Measurements from ENCODE around the gene PLPP4.

DNA sequence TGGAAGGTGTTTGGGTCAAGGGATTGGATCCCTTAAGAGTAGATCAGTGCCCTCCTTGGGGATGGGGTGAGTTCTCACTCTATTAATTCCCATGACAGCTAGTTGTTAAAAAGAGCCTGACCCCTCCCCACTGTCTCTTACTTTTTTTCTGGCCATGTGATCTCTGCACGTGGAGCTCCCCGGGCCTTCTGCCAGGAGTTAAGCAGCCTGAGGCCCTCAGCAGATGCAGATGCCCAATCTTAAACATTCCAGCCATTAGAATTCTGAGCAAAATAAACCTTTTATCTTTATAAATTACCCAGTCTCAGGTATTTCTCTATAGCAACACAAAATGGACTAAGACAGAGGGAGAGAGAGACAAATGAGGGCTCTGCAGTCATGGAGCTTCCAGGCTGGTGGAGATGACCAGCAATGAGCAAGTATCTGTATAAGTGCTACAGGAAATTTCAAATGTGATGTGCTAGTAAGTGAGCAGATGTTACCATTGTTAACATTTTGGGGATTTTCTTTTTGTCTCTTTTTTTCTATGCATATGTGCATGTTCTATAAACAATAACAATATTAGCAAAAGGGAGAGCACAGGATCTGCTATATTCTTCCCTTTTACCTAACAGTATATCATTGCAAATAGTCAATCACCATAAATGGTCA lies 26.7 kb downstream of the PLPP4 start:
- TF ChIP-seq, protein P1, sequence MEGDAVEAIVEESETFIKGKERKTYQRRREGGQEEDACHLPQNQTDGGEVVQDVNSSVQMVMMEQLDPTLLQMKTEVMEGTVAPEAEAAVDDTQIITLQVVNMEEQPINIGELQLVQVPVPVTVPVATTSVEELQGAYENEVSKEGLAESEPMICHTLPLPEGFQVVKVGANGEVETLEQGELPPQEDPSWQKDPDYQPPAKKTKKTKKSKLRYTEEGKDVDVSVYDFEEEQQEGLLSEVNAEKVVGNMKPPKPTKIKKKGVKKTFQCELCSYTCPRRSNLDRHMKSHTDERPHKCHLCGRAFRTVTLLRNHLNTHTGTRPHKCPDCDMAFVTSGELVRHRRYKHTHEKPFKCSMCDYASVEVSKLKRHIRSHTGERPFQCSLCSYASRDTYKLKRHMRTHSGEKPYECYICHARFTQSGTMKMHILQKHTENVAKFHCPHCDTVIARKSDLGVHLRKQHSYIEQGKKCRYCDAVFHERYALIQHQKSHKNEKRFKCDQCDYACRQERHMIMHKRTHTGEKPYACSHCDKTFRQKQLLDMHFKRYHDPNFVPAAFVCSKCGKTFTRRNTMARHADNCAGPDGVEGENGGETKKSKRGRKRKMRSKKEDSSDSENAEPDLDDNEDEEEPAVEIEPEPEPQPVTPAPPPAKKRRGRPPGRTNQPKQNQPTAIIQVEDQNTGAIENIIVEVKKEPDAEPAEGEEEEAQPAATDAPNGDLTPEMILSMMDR (IDR thresholded peaks at IDR 0.05 in 2 of 3, conservative IDR thresholded peaks at IDR 0.05 in 1 of 3; ENCODE audit: borderline replicate concordance in 1 of 3, insufficient read depth in 1 of 3, low read depth in 2 of 3, low read length in 2 of 3) = no peak
- no peak for TF ChIP-seq TCF7L2 (IDR thresholded peaks at IDR 0.05; ENCODE audit: borderline replicate concordance, extremely low read depth, insufficient read depth, insufficient read length)
- TF ChIP-seq EZH2phosphoT487 (IDR thresholded peaks at IDR 0.05; ENCODE audit: borderline replicate concordance) = no peak
- TF ChIP-seq, protein P2, sequence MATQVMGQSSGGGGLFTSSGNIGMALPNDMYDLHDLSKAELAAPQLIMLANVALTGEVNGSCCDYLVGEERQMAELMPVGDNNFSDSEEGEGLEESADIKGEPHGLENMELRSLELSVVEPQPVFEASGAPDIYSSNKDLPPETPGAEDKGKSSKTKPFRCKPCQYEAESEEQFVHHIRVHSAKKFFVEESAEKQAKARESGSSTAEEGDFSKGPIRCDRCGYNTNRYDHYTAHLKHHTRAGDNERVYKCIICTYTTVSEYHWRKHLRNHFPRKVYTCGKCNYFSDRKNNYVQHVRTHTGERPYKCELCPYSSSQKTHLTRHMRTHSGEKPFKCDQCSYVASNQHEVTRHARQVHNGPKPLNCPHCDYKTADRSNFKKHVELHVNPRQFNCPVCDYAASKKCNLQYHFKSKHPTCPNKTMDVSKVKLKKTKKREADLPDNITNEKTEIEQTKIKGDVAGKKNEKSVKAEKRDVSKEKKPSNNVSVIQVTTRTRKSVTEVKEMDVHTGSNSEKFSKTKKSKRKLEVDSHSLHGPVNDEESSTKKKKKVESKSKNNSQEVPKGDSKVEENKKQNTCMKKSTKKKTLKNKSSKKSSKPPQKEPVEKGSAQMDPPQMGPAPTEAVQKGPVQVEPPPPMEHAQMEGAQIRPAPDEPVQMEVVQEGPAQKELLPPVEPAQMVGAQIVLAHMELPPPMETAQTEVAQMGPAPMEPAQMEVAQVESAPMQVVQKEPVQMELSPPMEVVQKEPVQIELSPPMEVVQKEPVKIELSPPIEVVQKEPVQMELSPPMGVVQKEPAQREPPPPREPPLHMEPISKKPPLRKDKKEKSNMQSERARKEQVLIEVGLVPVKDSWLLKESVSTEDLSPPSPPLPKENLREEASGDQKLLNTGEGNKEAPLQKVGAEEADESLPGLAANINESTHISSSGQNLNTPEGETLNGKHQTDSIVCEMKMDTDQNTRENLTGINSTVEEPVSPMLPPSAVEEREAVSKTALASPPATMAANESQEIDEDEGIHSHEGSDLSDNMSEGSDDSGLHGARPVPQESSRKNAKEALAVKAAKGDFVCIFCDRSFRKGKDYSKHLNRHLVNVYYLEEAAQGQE (IDR thresholded peaks at IDR 0.05; ENCODE audit: low read depth) = no peak
- no peak for TF ChIP-seq POLR2A (IDR thresholded peaks at IDR 0.05; ENCODE audit: borderline replicate concordance, extremely low read depth, insufficient read depth, insufficient read length)
- TF ChIP-seq JUND (IDR thresholded peaks at IDR 0.05) = no peak
- TF ChIP-seq, protein P3, sequence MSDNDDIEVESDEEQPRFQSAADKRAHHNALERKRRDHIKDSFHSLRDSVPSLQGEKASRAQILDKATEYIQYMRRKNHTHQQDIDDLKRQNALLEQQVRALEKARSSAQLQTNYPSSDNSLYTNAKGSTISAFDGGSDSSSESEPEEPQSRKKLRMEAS (IDR thresholded peaks at IDR 0.05) = no peak
- no peak for TF ChIP-seq CEBPB (IDR thresholded peaks at IDR 0.05; ENCODE audit: low read depth)
- TF ChIP-seq EZH2 (IDR thresholded peaks at IDR 0.05) = no peak
- TF ChIP-seq RAD21 (IDR thresholded peaks at IDR 0.05; ENCODE audit: low read depth) = no peak
